HG03575 (cell line): Measurements from ENCODE around the gene ASPSCR1.

Experiments
- ATAC-seq: cut with Tn5 transposase; IDR thresholded peaks from one replicate; pipeline ENCODE4 v1.9.1; 2021; ENCODE audit not compliant: unreplicated experiment, insufficient number of reproducible peaks, low FRiP score; ENCODE audit errors: extremely low read depth

ASPSCR1 gene

DNA sequence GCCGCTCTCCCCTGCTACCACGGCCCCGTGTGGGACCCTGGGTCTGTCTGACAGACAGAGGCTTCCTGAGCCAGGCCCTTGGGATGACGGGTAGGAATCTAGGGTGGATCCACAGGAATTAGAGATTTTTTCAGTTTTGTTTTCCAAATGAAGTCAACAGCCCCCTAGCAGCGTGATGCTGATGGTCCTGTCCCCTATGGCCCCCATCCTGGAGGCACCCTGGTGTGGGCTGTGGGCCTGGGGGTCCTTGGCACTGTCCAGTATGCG lies 29.7 kb downstream of the ASPSCR1 start:
- no peak for ATAC-seq

DNA sequence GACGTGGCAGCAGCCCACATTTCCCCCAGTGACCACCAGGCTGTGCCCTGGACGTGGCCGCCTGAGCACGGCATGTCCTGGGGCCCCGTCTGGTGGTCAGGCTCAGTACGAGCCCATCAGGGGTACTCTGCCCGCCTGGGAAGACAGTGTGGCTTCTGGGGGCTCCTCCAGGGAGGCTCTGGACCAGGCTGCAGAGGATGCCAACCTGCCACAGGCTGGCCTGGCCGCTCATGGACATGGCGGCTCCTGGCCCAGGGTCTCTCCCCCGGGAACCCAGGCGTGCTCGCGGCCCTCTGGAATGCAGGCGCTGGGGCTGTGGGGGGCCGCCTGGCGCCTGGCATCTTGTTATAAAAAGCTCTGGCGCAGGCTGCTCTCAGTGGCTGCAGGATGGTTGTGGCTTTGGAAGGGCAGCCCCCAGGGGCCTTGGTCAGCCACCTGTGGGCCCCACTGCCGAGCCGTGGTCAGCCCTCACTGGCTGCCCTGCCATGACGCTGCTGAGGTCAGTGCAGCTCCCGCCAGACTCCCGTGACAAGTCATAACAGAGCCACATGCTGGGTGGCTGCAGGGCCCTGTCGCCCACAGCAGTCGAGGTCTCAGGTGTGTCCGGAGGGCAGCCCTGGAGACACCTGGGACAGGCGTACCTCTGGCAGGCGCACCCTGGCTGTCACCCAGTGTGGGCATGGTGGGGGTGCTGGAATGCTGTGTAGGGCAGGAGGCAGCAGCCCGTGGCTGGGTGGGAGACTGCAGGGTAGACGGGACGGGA lies 30.2 kb downstream of the ASPSCR1 start:
- ATAC-seq = no peak

DNA sequence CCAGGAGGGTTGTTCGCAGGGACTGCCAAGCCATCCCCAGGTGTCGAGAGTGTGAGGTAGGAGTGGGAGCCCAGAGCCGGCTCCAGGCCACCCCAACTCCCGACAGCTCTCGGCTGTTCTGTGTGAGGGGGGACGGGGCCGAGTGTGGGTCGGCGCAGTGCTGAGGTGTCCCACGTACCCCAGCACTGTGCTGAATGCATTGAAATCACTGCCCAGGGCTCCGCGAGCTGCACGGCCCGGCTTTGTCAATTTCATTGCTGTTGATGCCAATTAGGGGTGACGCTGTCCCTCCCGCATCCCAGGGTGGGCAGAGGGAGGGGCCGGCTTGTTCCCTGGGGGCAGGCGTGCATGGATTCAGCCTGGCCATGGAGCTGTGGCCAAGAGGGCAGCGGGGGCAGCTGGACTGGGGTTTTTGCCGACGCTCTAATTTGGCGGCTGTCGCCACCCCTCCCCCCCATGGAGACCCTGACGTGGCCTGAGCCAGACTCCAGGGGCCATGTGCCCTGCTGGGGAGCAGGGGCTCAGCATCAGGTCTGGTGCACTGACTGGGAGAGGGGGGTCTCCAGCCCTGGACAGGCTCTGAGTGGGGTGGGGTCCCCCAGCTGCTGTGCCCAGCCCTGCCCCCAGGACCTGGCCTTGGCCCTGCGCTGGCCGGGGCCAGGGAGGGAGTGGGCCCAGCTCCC lies 31.0 kb downstream of the ASPSCR1 start:
- no peak for ATAC-seq

DNA sequence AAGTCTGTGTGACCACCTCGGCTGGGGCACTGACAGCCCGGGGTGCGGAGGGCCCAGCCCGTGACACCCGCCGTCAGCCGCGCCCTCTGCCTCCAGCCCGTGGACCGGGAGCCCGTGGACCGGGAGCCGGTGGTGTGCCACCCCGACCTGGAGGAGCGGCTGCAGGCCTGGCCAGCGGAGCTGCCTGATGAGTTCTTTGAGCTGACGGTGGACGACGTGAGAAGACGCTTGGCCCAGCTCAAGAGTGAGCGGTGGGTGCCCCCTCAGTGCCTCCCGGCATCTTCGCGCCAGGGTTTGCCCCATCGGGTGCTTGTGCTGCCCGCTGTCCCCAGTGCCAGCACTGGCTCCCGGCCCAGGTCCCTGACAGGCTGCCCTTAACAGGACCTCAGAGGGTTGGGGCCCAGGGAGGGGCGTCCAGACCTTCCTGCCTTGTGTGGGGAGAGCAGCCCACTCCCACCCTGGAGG lies 31.5 kb downstream of the ASPSCR1 start:
- no peak for ATAC-seq

DNA sequence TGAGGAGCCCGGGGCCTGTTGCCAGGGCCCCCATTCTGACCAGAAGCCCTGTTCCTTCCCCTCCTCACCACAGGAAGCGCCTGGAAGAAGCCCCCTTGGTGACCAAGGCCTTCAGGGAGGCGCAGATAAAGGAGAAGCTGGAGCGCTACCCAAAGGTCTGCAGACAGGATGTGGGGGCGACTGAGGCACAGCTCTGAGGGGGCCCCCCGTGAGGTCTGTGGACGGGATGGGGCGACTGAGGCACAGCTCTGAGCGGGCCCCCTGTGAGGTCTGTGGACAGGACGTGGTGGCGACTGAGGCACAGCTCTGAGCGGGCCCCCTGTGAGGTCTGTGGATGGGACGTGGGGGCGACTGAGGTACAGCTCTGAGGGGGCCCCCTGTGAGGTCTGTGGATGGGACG lies 32.0 kb downstream of the ASPSCR1 start:
- ATAC-seq = no peak

DNA sequence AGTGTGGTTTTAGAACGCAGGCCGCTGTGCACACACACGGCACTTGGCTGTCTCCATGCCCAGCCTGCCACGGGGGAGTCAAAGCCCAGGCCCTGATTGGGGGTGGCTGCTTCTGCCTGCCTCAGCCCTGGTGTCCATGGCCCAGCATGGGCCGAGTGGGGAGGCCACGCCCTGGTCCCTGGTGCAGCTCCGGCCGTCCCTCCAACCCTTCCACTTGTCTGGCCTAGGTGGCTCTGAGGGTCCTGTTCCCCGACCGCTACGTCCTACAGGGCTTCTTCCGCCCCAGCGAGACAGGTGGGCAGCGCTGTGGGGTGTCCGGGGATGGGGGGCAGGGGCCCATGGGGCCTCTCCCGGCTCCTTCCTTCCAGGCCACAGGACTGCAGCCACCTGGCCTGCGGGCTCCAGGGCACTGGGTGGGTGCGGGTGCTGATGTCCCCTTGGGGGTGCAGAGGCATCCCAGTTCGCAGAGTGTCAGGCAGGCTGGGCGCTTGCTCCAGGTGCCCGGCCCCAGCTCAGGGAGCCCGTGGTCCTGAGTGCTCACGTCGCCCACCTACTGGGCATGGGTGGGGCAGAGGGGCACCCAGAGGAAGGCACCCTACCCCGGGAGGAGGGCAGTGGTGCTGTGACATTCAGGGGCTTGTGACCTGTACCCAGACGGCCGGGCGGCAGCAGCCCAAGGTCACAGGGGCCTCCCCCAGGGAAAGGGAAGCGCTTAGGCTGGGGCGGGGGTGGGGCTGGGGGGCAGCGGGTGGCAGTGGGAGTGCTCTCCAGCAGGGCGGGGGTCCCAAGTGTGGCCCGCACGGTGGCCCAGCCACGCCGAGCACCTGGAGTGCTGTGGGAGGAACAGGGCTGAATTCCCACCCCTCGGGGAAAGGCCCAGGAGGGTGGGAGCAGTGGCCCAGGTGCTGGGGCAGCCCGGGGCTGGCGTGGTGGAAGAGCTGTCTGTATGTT lies 33.4 kb downstream of the ASPSCR1 start:
- ATAC-seq = no peak

DNA sequence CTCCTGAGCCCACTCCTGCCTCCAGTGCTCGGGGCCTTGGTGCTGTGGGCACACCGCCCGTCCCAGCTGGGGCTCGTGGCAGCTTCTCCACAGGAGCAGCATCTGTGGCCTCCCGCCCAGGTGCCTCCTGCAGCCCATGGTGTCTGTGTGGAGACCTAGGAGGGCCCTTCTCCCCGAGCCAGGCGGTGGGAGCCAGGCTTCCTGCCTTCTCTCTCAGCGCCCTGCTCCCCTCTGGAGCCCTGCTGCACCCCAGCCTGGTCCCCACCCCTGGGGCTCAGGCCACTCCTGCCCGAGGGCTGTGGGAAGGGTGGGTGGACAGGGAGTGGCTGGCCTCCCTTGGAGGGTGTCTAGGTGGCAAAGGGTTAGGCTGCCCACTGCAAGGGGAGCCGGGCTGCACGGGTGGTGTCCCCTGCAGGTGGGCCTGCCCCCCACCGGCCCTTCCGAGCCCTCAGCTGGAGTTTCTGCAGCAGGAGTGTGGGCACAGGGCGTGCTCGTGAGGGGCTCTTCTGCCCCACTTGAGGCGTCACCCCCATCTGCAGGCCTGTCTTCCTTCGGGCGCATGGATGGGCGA lies 34.3 kb downstream of the ASPSCR1 start:
- ATAC-seq = no peak

DNA sequence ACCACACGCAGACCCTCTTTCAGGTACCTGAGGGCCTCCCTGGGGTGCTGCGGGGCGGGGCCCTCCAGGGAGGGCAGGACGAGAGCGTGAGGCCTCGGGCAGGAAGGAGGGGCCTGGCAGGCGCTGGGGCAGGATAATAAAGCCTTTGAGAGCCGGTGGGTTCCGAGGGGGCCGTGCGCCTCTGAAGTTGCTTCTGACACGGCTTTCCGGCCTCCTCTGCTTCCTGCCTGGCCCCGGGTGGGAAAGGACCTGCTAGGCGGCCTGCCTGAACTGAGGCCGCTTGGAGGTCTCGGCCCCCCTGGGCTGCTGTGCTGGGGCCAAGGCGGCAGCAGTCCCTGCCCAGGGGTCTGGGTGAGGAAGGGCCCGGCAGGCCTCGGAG lies 34.8 kb downstream of the ASPSCR1 start:
- no peak for ATAC-seq

DNA sequence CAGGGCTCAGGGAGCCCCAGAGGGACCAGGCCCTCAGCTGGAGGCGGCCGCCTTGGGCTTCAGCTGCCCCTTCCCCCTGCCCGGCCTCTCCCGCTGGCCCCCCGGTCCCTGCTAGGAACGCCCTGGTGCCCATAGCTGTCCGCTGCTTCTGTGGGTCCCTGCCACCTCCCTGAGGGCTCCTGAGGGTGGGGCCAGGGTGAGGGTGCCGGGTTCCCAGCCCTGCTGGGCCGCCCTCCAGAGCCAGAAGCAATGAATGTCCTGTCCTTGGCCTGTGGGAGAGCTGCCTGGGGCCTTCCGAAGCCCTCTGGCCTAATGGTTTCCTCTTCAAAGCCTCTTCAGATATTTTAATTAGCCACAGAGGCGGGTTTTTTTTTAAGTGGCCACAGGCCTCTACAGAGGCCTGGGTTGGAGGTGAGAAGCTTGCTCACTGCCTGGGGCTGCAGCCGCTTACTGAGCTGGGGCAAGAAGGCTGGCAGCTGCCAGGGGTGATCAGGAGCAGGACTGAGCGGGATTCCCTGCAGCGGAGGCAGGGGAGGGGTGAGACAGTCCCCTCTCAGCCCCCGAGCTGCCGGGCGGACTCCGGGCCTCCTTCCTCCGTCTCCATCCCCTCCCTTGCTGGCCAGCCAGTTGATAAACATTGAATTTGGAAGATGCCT lies 35.3 kb downstream of the ASPSCR1 start:
- no peak for ATAC-seq

DNA sequence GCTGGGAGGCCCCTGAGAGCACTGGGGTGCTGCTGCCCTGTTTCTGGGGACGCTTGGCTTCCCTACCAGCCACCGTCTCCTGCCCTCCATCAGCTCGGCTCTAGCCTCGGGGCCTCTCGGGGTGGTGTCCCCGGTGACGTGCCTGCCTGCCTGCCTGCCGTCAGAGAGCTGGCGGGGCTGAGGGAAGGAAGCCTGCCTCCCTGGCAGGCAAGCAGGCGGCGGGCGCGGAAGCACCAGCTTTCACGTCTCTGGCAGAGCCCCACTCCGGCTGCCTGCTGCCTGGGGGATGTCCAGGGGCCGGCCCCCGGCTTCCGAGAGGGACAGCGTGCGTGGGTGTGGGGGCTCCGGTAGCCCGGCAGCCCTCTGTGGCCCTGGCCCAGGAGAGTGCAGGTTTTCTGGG lies 35.9 kb downstream of the ASPSCR1 start:
- ATAC-seq = no peak

DNA sequence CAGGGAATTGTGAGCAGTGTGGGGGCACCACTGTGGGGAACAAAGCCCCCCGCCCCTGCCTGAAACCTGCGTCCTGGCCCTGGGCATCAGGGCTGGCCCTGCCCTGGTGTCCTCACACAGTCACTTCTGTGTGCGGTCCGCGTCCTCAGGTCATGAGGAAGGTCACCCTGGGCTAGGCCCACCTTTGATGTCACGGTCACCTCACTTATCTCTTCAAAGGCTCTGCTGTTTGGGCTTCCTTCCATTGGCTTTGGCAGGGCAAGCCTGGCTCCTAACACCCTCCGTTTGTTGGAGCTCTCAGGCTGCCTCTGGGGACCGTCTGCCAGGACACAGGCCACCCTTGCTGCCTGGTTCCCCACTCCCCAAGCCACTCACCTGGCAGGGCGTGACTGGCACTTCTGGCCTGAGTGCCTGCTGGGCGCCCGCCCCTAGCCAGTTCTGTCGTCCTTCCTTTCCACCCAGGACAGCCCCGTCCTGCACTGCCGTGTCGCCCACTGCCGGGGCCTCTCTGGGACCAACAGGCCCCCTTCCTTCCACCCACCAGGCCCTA lies 36.4 kb downstream of the ASPSCR1 start:
- ATAC-seq = no peak

DNA sequence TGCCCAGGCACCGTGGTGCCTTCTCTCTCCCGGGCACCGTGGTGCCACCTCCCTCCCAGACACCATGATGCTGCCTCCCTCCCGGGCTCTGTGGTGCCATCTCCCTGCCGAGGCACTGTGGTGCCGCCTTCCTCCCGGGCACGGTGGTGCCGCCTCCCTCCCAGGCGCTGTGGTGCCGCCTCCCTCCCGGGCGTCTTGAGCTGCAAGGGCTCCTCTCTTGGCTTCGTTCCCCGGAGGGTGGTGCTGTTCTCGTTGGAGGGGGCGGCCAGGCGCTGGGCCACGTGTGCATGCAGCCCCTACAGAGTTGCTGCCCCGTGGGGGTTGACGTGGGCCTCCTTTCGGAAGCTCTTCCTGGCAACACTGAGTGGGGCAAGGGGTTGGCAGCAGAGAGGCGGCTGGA lies 37.0 kb downstream of the ASPSCR1 start:
- no peak for ATAC-seq

DNA sequence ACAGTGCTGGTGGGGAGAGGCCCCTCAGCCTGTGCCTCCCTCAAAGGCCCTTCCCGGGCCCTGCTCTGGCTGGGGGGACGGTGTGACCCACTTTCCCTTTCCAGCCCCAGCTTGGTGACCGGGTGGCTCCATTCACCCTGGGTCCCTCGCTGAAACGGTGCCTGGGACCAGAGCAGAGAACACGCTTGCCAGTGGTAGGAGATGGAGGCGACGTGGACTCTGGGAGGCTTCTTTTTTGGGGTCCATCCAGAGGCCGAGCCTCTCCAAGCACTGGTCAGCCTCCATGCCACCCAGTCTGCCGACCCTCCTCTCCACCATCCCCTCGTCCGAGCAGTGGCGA lies 37.5 kb downstream of the ASPSCR1 start:
- no peak for ATAC-seq

DNA sequence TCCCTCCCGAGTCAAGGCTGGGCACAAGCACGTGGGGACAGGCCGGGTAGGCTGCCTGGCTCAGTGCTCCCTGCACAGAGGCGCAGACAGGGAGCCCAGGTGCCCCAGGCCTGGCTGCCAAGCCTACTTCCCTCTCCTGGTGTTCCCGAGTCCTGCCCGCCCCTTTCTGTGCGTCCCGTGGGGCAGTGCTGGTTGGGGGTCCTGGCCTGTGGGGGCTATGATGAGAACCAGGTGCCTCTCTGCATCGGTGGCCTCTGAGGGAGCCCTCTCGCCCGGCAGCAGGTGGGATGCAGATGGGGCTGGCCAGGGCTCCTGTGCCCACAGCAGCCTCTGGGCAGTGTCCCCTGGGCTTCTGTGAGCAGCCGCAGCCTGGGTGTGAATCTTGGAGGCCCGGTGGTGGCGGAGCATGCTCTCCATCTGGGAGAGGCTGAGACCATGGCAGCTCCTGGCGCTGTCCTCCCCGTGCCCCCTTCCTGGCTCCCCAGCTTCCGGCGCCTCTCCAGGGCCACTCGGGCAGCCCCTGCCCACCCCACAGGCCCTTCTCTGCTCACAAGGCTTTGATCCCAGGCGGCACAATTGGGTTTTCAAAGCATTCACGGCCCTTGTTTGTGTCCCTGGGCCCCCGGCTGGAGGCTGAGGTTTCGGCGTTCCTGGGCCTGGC lies 38.0 kb downstream of the ASPSCR1 start:
- no peak for ATAC-seq

DNA sequence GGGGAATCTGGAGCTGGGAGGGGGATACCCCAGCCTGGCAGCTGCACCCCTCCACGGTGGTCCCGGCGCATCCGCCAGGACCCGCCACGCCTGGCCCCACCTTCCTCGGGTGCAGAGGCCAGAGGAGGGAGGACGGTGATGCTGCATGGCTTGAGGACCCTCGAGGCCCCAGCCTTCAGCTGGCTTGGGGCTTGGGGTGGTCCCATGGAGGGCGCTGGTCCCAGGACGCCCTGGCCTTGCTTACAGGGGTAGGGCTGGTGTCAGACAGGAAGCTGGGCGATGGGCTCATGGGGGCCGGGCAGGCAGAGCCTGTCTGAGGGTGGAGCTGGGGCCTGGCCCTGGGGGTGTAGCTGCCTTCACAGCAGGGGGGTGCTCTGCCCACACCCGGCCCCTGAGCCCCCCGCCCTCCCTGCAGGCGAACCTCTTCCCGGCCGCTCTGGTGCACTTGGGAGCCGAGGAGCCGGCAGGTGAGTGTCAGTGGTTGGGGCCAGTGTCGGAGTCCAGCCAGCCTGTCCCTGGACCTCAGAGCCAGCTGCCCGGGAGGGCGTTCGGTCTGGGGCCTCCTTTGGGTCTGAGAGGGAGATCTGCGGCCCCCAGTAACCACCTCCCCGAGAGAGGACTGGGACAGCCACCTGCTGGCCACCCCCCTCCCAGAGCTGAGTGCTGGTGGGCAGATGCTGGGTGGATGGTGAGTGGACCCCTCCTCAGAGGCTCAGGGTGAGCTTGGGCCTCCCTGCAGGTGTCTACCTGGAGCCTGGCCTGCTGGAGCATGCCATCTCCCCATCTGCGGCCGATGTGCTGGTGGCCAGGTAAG lies 38.8 kb downstream of the ASPSCR1 start:
- ATAC-seq = no peak

DNA sequence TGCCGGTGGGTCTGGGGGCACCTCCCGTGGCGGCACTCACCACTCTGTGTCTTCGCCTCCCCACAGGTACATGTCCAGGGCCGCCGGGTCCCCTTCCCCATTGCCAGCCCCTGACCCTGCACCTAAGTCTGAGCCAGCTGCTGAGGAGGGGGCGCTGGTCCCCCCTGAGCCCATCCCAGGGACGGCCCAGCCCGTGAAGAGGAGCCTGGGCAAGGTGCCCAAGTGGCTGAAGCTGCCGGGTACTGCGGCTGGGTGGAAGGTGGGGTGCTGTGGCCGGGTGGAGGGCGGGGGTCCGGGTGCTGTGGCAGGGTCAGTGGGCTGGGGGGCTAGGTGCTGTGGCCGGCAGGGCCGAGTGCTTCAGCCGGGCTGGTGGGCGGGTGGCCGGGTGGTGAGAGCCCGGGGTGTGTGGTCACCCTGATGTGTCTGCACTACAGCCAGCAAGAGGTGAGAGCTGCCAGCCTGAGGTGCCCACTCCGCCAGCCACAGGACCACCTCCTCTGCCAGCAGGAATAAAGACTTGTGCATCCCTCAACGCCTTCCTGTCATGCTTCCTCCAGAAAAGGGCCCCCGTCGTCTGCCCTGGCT lies 39.5 kb downstream of the ASPSCR1 start:
- ATAC-seq = no peak

DNA sequence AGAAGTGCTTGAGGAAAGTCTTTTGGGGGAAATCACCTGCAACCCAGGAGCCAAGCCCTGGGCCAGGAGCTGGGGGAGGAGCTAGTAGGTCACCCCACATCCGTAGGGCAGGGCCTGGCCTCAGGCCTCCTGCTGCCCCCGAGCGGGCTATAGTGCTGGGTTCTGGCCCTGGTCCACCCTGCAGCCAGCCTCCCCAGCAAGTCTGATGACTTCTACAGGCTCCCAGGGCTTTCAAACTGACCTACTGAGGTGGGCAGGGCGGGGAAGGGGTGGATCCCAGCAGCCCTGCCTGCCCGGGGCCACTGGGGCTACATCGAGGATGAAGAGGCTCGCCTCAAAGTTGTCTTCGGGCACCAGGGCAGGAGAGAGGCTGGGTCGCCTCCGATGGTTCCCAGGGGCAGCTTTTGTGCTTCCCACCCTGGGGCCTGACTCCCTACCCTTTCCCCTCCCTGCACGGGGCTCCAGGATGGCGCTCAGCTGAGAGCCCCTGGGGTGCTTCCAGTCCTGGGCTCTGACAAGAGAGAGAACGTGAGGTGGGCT lies 40.3 kb downstream of the ASPSCR1 start:
- no peak for ATAC-seq
